GM12875 (cell line): ENCODE results near the gene MRPL2.

ENCODE experiments used
- H3K4me3 ChIP-seq: one replicate; pipeline ENCODE4 v1.5.1; 2011; ENCODE audit warnings: low read depth, low read length, control low read depth
- TF ChIP-seq, protein P1 (sequence below): IDR thresholded peaks from 2 replicates; pipeline ENCODE4 v1.5.1; 2011; ENCODE audit warnings: low read depth, mild to moderate bottlenecking, control low read depth, inconsistent platforms, low read length, moderate library complexity, borderline replicate concordance; ENCODE audit not compliant: insufficient read depth

The MRPL2 gene

DNA sequence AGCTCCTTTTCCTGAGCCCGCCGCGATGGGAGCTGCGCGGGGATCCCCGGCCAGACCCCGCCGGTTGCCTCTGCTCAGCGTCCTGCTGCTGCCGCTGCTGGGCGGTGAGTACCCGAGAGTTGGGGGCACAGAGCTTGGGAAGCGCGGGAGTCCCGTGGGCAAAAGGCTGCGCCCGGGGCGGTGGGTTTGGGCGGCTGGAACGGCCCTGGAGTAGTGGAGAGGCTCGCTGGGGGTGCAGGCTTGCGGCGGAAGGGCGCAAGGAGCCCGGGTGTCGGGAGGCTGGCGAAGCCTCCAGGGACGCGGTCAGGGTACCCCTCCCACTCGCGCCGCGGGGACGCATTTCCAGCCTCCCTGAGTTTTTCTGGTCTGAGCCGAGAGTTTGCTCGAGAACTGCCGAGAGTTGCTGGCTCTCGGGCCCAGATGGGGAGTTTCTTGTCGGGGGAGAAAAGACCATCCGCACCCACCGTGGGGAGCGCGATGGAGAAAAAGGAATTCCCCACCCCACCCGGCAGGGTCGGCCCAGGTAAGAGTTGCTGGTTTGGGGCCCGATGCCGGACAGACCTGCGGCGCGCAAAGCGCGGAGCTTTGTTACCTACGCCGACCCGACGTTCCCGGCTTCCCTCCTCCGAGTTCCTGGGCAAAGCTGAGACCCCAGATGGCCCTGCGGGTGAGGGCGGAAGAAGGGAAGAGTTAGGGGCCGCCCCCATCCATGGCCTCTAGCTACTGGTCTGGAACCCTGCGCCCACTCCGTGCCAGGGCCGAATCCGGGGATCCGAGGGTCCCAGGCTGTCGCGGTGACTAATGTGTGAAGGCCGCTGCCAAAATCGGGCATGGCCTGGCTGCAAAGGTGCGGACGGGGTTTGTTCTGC, 17.5 kb upstream of the MRPL2 start:
- peak overlapping the region; percentile 22 for H3K4me3 ChIP-seq
- TF ChIP-seq, protein P1, sequence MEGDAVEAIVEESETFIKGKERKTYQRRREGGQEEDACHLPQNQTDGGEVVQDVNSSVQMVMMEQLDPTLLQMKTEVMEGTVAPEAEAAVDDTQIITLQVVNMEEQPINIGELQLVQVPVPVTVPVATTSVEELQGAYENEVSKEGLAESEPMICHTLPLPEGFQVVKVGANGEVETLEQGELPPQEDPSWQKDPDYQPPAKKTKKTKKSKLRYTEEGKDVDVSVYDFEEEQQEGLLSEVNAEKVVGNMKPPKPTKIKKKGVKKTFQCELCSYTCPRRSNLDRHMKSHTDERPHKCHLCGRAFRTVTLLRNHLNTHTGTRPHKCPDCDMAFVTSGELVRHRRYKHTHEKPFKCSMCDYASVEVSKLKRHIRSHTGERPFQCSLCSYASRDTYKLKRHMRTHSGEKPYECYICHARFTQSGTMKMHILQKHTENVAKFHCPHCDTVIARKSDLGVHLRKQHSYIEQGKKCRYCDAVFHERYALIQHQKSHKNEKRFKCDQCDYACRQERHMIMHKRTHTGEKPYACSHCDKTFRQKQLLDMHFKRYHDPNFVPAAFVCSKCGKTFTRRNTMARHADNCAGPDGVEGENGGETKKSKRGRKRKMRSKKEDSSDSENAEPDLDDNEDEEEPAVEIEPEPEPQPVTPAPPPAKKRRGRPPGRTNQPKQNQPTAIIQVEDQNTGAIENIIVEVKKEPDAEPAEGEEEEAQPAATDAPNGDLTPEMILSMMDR = no peak

DNA sequence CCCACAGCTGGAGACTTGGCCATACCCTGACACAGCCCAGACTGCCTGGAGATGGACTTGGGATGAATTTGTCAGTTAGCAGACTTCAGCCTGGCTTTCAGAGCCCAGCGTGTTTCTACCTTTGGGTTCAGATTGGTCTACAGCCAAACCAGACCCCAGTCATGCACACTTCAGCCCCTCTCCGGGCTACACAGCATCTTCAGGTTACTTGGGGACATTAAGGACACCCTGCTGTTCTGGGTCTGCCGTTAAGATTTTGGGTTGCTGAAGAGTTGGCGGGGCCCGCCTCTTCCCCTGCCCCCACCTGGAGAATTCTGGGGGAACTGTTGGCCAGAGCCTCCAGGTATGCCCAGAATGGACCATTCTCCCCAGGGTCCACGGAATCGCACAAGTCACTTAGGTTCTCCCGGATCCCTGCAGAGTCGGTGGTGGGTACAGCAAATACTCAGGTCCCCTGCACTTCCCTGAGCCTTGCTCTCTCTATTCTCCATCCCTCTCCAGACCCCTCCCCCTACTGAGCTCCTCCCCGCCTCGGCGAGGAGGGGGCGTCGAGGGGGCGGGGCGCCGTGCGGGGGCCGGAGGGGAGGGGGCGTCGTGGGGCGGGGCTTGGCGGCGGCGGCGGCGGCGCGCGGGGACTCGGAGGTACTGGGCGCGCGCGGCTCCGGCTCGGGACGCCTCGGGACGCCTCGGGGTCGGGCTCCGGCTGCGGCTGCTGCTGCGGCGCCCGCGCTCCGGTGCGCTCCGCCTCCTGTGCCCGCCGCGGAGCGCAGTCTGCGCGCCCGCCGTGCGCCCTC, 16.6 kb upstream of the MRPL2 start, which contains the start of gene PTK7:
TSS of gene PTK7 (plus strand) at position 645 of the 794 bp plus-strand sequence. CDS start 175 bp downstream, outside the sequence.
- peak within 1 kb of the TSS; percentile 22 for H3K4me3 ChIP-seq
- TF ChIP-seq, protein P1 = no peak

DNA sequence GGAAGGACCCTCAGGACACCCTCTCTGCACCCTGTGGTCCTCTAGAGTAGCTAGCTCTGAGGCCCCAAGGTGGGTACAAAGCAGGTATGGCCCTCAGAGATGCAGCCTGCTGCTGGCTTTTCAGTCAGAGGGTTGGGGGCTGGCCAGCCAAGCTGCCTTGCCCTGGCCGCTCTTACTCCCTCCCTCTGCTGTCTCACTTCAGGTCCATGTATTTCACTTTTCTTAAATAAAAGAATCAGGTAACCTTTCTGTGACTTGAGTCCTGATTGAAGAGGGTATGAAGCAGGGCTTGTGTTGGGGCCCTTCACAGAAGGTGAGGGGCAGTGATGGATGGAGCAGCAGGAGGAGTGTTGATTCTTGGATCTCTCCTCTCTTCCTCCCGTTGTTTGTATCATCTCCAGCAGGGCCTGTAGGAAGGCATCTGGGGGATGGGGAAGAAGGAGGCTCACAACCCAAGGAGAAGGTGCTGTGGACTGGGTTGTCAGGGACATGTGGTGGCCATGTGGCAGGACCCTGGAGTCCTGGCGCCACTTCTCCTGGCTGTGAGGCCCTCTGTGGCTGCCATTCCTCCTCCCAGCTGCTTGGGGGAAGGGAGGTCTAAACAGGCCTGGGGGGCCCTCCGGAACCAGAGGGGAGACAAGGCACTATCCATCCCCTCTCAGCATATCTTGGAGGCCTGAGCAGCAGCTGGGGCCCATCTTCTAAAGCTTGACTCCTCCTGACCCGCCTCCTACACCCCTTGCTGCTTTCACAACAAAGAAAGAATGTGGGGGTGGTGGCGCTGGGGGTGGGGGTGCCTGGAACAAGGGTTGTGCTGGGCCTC, 15.8 kb upstream of the MRPL2 start:
- no peak overlapping the region for H3K4me3 ChIP-seq

DNA sequence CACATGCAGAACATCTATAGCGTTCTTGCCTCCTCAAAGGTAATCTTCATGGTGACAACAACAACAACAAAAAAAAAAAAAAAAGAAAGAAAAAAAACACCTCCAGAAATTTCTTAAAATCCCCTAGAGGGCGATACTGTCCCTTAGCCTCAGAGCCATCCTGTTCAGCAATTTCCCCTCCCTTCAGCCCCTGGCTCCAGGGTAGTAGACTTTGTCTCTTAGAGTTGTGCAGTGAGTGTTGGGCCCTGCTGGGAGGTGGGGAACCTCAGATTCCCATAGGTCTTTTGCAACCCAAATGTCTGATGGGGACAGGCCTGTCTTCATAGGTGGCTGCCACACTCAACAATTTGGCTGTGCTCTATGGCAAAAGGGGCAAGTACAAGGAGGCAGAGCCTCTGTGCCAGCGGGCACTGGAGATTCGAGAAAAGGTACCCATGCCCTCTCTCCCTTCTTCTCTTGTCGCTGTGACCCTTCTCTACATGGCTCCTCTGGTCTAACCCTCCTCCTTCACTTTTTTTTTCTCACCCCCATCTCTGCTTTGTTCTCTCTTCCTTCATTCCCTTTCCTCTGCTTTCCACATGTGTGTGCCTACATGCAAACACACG, 10.9 kb upstream of the MRPL2 start:
- TF ChIP-seq, protein P1 = peak; percentile 44; the same call in 1 of the 2 replicates
- H3K4me3 ChIP-seq = no peak overlapping the region

More for the DNA sequence above, 15.8 kb upstream of the MRPL2 start:
- TF ChIP-seq, protein P1 = no peak

DNA sequence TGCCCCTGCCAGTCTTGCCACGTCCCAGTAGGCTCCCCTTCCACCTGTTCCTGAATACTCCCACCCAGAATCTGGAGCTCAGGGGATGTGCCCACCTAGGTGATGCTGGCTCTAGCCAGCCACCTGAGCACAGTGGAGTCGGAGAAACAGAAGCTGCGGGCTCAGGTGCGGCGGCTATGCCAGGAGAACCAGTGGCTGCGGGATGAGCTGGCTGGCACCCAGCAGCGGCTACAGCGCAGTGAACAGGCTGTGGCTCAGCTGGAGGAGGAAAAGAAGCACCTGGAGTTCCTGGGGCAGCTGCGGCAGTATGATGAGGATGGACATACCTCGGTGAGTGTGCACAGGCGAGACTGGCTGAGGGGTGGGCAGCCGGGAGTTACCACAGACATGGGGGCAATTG, 3.6 kb upstream of the MRPL2 start:
- no peak overlapping the region for H3K4me3 ChIP-seq
- TF ChIP-seq, protein P1 = no peak

DNA sequence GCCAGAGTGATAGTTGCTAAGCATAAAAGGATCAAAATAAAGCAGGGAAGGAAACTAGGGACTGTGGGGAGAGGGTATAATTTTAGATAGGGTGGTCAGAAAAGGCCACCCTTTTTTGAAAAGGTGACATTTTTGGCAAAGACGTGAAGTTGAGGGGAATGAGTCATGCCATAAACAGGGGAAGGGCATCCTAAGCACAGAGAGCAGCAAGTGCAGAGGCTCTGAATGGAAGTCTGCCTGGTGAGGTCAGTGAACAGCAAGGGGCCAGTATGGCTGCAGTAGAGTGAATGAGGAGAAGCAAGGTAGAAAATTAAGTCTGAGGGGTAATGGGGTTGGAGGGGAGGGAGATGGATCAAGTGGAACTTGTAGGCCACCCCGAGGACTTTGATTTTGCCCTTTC, 2.6 kb upstream of the MRPL2 start:
- TF ChIP-seq, protein P1 = no peak
- no peak overlapping the region for H3K4me3 ChIP-seq
